ENCODE data around the gene COL12A1.

COL12A1 gene

DNA sequence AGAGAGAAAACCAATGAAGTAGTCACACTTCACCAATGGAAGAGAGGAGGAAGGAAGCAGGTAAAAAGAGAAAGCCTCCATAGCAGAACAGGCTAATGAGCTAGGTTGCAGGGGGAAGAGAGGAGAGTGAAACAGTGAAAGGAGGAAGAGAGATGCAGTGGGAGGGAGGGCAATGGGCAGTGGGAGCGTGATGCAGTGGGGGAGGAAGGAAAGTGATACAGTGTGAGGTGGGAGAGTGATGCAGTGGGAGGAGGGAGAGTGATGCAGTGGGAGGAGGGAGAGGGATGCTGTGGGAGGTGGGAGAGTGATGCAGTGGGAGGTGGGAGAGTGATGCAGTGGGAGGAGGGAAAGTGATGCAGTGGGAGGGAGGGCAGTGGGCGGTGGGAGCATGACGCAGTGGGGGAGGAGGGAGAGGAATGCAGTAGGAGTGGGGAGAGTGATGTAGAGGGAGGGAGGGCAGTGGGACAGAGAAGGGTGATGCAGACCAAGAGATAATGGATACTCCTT lies 29.7 kb downstream of the COL12A1 start:
- no peak for DNase-seq

DNA sequence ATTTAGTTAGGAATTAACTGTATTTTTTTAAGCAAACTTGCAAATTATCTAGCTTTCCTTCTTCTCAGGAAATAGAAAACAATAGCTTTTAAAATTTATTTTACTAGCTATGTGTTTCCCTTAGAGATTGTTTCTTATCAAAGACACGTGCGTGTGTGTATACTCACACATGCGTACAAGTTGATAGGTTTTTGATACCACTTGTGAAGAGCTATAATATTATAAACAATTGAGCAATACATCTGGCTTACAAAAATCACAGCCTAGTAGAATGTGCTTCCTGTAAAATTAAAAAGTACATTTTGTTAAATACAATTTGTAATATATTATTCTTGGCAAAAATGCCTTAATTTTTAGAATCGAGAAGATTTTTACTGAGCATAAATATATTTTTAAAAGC lies 33.9 kb downstream of the COL12A1 start:
- DNase-seq, result no peak

DNA sequence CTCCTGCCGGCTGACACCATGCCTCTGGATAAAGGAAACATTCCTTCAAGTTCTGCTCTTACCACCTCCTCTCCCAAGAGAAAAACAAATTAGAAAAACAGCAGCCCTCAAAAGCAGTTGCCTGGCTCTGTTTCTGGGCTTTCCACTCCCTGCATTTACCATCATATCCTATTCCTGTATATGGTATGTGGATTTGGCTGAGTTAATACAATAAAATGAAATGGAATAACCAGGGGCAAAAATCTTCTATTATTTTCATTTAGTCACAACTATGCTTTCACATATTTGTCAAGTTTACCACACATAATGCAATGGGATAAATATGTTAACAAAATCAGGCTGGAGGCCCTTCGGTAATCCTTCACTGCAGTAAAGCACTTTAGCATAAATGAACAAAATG lies 34.3 kb downstream of the COL12A1 start:
- DNase-seq, result no peak

DNA sequence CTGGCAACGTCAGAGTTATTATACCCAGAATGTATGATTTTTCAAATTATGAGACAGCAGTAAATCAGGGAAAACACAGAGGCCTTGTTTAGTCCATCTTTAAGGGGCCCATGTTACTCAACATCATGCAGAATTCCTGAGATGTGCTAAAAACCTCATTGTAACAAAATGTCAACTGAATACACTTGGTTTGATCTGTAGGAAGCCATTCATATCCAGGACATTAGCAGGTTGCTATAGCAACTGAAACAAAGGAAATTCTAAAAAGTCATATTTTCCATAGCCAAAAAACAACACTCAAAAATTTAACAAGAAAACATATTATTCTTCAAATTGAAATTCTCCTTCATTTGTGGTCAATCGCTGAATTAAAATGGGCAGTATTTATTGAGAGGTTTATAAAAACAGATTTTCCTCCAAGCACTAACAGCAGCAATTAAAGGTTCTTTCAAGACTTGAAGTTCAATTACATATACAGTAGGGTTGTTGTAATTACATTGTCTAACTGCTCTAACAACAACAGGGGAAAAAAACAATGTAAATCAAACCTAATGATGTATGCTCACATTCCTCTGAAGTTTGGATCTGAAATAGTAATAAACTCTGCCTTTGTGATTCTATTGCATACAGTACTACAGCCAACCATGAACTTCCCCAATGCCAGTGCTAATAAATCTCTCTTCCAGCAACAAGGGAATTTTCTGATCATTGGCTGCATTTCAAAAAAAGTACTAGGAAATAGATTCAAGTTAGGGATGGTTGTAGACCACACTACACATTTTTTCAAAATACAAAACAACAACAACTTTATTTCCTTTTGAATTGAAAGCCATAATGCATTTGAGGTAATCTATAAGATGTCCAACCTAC lies 34.9 kb downstream of the COL12A1 start:
- DNase-seq, result no peak

DNA sequence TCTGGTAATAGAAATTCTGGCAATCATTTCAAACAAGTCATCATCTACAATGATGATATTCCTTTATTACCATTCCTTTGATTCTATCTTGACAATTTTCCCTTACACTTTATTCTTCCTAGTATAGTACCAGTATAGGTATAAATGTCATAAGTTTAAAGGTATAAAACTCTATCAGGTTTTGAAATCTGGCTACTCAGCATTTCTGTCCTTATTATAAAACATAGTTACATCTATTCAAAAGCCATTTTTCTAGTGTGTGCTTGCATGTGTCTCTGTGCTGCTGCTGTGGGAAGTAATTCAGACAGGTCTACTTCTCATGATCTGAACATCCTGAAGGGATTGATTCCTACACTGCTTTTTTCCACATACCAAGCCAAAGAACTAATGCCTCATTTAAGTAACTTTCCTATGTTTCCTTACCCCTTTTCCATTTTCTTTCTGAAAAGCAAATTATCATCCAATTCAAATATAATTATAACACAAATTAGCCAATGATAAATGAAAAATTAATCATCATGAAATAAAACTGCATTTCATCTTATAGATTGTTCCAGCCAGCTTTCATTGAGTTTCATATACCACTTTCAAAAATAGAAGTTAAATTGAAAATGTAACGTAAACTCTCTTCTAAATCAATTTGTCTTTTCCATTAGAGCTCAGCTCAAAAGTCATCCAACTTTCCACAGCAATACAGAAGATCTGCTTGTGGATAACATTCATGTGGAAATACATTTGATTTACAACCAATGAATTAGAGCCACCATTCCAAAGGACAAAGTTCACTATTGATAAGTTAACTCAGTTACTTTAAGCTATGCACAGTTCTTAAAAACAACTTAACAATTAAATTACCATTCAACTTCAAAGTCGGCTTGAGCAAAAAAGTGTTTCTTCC lies 35.9 kb downstream of the COL12A1 start:
- no peak for DNase-seq

DNA sequence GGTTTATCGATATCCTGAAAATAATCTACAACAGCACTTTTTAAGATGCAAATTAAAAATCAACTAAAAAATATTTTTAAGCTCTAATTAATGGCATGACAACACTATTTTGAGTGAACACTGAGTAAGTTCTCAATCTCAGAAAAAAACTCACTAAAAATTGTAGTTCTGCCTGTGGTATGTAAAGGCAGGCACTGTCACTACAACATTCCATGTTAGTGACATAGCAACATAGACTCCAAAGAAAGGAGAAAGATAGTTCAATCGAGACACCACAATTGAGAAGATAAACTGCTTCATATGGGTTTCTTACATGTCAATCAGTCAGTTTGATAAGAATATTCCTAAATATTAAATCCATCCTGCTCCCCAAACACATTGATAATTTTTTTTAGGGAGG lies 38.0 kb downstream of the COL12A1 start:
- no peak for DNase-seq

DNA sequence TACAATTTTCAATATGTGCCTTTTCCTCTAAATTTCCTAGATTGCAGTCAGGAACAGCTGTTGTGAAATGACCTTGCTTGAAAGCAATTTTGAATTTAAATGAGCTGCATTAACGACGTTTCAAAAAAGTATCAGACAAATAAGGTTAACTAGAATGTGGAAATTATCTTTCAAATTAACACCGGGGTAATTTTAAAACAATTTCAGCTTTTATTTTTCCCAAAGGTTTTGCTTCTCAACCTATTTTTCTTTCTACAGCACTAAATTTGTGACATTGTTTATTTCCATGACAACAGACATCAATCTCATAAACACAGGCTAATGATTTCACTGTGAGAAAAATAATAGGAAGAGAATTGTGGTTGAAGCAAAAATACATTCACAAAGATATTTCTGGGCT lies 38.5 kb downstream of the COL12A1 start:
- DNase-seq, result no peak

DNA sequence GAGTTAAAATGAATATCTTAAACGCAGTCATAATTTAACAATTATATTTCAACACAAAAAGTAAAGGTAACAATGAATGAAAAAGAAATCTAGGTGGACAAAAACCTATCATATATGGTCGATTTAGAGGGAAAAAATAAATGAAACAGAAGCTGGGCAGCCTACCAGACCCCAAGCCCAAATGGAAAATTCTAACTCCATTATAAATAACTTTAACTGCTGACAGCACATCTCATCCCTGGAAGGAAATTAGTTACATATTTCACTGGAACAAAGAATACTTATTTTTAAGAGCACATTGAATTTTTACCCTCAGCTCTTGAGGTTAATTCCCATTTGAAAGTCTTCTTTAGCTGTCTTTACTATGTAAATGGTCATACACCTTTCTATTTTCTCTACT lies 39.1 kb downstream of the COL12A1 start:
- DNase-seq, result no peak

DNA sequence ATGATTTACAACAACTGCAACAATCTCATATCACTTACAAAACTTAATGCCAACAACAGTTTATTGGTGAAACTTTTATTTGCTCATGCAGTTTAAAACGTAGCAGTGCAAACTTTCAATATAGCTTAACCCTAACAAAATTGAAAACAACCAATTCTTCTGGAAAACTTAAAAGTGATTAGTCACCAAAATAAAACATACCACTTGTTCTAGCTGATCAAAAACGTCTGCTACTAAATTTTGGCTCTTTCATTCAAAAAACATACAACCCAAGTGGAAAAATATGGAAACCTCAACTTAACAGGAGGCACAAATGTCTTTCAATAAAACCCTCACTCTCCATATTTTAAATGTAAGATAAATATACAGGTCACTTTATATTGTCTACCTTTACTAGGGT lies 39.6 kb downstream of the COL12A1 start:
- no peak for DNase-seq

DNA sequence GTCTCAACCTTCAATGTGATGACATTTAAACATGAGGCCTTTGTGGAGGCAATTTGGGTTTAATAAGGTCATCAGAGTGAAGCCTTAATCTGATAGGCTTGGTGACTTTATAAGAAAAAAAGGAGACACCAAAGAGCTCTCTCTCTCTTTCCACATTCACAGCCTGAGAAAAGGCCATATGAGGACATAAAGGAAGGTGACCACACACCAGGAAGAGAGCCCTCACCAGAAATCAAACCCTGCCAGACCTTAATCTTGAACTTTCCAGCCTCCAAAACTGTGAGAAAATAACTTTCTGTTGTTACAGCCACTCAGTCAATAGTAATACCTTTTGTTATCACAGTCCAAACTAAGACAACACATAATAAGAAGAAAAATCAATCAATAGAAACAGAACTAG lies 47.7 kb downstream of the COL12A1 start:
- no peak for DNase-seq

DNA sequence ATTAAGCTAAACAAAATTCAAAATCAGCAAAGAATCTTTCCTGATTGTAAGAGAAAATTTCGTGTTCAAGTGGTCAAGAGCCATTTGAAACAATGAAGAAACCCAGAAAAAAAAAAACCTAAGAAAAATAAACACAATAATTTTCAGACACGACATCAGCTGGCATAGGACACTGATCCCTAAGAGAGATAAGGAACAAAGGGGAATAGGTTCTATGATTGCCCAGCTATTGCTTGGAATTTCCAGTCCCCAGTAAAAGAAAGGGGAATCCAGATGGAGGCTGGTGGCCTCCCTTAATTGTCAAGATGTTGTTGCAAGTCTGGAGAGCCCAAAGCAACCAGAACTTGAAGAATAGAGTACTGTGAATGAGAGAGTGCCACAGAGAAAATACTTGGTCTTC lies 48.5 kb downstream of the COL12A1 start:
- DNase-seq, result no peak

DNA sequence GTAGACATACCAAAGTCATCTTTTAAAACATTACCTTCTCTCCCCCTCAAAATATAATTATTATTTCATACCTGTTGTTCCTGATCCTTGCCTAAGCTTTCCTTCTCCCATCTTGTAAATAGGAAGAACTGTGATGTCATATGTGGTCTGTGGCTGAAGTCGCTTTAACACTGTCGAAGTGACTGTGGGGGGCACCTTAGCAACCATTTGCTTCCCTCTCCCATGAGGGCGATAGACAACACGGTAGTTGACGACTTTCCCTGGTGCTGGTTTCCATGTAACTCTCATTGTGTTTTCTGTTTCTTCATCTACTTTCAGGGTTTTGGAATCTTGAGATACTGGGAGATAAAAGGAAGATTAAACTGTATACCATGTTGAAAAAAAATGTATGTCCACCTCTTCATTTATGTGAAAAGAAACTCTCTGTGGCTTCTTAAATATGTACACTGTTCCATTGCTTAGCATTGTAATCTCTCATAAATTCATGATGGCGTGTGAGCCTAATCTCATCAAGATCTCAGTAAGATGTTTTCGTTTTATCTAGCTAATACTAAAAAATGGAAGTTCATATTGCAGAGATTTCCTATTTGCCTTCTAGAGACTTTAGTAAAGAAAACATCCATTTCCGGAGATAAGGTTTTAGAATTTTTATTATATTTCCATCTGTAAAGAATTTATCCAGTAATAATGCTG lies 49.5 kb downstream of the COL12A1 start:
- DNase-seq, result no peak

DNA sequence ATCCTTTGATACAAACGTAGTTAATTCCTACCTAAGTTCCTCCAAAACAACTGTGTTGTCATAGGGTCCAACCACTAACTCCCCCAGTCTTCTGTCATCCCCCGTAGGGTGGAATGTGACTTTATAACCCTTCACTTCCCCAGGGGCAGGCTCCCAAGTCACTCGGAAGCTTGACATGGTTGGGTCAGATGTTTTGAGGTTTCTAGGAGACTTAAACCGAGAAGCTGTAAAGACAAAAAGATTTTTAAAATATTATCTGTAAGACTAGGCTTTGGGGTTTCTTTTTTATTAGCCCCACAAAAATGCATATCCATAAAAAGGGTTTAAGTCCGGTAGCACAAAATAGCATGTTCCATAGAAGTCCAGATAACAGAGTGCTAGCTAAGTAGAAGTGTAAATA lies 50.2 kb downstream of the COL12A1 start:
- no peak for DNase-seq

DNA sequence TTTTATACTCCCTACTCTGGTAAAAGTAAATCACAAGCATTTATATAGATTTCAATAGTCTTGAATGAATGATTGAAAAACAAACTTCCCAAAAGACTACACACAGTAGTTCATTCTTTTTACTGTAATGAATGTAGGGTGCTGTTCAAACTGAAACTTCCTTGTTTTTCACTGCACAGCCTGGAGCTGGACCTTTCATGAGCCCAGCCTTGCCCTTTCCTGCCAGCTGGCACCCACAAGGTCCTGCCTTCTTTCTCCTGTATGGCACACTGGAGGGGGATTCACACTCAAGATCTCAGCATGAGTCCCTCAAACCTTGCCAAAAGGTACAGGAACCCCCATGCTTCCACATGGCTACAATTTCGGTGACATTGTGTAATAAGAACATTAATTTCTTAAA lies 50.9 kb downstream of the COL12A1 start:
- no peak for DNase-seq

DNA sequence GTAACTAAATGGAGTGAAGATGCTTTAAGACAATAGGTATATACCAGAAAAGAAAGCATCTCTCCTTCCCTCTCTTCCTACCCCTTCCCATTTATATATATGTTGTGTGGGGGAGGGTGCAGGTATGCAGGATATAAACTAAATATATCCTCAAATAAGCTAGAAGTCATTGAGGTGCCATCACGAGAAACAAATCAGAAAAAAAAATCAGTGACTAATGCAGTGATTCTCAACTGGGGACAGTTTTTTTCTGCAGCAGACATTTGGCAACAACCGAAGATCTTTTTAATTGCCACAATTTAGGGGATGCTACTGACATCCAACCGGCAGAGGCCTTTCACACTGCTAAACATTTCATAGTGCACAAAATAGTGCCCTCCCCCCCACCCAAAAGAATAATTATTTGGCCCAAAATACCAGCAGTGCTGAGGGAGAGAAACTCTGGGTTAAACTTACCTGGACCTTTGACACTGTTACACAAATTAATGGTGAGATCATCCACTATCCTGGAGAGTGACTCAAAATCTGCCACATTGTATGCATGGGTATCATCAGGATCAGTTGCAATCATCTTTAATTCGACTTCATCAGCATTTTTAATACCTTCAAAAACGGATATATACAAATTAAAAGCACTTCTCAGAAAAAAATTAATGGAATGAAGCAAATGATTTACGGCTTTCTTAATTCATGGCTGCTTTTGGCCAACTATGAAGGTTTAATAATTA lies 55.0 kb downstream of the COL12A1 start:
- DNase-seq, result no peak

DNA sequence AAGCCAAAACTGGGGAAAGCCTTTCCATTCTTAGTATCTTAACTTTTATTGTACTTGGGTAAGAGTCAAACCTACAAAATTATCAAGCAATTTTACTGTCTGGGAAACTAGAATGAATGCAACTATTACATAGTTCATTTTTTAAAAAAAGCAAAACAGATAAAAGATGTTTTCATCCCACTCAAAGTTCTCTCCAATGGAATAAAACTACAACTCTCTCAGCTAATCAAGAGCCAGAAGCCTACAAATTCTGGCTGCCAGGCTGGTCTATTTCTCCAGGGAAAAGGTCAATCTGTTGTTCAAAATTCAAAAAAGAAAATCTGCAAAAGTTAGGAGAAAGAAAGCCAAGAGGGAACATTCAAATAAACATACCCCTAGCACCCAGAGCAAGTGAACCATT lies 56.2 kb downstream of the COL12A1 start:
- no peak for DNase-seq

DNA sequence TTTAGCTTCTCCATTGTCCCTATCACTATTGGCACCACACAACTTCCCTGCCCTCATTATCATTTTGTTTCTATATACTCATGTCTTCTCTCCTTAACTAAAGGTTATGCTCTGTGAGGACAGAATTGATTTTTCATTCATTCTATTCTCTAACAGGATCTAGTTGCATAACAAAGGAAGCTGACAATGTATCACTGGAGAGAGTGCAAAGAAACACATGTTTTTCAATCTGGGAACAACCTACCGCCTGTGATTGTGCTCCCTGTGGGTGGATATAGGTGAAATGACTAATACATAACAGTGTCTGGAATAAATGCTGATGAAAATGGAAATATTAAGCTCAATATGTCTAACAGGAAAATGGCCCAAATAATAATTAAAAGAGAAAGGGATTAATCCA lies 56.6 kb downstream of the COL12A1 start:
- no peak for DNase-seq

DNA sequence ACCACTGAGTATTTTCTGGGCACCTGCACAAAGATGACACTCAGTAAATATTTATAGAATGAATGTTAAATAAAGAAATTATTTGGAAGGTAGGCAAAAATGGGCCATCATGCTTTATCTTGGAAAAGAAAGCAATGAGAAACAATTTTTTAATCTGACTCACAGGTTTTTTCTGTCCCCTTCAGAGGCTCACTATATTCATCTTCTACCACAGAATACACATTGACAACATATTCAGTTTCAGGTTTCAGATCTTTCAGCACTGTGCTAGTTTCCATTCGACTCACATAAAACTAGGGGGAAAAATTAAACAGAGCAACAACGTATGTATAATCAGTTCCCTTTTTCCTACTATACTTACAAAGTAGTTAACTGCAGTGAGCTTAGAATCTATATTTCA lies 58.3 kb downstream of the COL12A1 start:
- no peak for DNase-seq

DNA sequence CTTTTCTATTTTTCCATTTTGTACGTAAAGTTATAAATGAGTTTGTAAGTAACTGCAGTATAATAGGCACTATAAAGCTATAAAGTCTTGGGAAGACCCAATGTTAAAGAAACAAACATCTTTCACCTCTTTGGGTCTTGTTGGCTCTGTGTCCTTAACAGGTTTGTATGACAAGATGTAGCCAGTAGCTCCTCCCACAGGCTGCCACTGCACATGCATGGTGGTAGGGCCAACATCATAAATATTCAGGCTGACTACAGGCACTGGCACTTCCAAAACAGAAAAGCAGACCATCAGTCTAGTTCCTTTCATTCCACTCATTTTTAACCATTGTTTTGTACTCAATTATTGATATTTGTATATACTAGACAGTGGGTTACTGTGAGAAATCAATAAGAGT lies 59.9 kb downstream of the COL12A1 start:
- DNase-seq, result no peak

DNA sequence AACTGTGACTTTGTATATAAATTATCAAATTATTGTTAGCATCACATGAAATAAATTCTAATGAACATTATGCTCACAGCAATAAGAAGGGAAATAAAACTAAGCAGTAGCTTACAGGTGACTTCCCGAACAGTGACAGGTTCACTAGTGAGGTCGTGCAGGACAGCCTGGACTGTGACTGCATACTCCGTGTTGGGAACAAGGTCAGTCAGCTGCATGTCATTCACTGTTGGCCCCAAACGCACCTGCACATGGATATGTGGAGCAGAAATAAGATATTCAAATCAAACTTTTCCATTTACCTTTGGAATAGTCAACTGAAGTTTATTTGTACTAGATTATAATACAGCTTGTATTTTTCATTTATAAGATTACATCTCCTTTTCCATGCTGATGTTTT lies 60.6 kb downstream of the COL12A1 start:
- no peak for DNase-seq

DNA sequence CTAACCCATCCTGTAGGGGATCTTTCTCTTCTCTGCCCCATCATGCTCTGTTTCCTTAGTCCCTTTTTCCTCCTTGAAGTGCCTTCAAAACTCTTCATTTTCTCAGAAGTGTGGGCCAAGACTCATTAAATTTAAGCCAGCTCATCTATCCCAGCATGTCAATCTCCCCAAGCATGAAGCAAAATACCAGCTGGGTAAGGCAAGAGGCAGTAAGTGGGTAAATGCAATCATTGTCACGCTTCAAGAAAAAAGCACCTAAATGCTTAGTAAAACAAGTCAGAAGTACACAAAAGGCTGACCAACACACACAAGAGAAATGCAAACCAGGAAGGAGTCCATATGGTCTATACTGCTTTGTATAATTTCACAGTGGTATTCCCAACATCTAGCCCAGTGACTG lies 61.5 kb downstream of the COL12A1 start:
- DNase-seq, result no peak

DNA sequence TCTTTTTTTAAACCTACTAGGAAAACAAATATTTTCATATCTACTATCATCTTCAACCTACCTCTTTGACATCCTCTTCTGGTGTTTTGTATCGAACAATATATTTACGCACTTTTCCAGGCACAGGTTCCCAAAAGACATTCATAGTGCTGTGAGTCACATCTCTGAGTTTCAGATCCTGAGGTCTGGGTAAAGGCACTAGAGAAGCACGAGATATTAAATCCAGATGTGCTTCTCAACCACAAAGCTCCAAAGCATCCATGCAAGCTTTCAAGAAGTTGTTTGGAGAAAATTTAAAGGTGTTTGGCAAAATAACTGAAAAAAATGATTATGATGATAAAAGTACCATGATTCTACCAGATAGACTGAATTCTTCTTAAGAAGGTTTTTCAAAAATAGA lies 62.7 kb downstream of the COL12A1 start:
- DNase-seq, result no peak

DNA sequence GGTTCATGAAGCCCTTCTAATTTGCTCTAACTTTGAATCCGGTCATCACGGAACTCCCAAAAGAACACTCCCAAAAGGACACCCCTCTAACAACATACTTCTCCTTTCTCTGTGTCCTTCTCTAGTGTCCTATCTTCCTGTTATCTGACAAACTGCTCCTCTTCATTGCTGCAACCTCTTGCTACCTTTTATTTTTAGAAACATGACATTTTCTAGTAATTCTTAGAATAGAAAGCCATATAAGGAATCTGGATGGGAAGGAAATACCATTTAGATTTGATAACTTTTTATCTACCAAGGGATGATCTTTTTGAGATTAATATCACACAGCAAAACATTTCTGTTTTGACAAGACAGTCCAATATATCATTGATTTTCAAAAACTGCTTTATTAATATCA lies 63.1 kb downstream of the COL12A1 start:
- no peak for DNase-seq
